GM19023 (cell line): Measurements from ENCODE around the gene ANKRD37.

ENCODE experiments used
- ATAC-seq: cut with Tn5 transposase; IDR thresholded peaks from one replicate; pipeline ENCODE4 v1.9.1; 2021; ENCODE audit warnings: mild to moderate bottlenecking, moderate library complexity; ENCODE audit not compliant: unreplicated experiment

Gene ANKRD37

GRCh38 chr4:185396724-185397385 is at the start of gene ANKRD37:
TSS of gene ANKRD37 (plus strand) at chr4:185396841. CDS start at chr4:185396924, 83 bp downstream.
- ATAC-seq: peak; percentile 1

GRCh38 chr4:185346975-185347601 is 49.6 kb upstream of the ANKRD37 start:
- no peak for ATAC-seq

DNA sequence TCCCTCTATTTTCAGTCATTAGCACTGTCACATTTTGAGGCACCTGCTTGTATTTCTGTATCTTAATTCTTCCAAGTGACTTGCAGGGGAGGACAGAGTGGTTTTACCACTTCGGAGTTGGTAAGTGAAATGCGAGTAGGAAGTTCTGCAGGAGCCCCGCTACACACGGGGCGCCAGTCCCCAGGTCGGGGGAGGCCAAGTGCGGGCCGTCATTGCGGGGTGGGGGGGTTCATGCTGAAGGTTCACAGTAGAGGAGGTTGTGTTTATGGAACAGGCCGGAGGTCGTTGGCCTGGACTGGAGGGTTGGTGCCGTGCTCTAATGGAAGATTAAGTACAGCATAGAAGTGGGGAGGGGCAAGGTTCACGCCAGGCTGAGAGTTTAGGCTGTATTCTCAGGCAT is 45.0 kb upstream of the ANKRD37 start:
- no peak for ATAC-seq

- ATAC-seq: no peak
These were observed 44.4 kb upstream of the ANKRD37 start for GRCh38 chr4:185352202-185352601.

GRCh38 chr4:185352741-185353140 is 43.9 kb upstream of the ANKRD37 start:
- no peak for ATAC-seq

GRCh38 chr4:185357211-185357610 is 39.4 kb upstream of the ANKRD37 start:
- no peak for ATAC-seq

DNA sequence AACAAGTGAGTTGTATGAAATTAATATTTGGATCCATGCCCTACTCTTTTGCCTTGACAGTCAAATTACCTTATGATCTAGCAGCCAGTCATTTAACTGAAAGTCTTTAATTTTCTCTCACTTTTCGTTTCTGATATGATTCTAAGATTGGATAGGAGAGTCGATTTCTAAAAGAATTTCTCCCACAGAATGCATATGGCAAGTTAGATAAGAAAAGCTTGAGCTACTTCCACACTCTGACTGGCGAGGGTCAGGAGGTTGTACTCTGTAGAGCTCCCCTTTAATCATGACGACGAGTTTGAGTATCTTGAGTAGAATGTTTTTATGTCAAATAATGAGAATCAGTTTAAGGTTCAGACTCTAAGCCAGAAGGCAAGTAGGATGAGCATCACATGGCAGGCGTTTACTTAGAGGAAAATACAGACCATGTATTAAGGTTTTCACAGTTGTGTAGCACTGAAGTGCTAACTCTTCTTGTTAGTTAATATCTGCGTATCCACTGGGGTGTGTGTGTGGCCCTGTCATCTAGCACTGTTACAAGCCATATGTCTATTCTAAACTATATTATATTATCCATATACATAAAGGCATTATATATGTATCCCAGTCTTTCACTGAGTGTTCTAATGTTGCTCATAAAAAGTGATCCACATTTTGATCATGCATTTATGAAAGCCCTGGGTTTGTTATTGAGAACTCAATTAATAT is 38.8 kb upstream of the ANKRD37 start:
- ATAC-seq: no peak

DNA sequence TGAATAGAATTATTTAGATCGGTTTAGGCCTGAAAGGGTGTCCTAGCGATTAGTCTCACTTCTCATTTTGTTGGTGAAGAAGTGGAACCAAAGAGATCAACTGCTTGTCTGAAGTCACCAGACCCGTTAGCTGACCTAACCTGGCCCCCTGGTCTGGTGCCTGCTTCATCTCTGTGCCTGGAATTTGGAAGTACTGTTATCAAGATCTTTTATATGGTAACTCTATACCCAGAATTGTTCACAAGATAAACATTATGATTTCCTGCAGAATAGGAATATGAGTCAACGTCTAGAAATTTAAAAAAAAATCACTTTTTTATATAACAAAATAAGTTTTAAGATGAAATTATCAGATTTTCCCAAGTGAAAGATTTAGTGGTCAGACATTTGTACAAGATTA is 38.1 kb upstream of the ANKRD37 start:
- no peak for ATAC-seq

GRCh38 chr4:185358959-185359358 is 37.7 kb upstream of the ANKRD37 start:
- no peak for ATAC-seq

GRCh38 chr4:185359767-185360446 is 36.7 kb upstream of the ANKRD37 start:
- no peak for ATAC-seq

GRCh38 chr4:185361872-185362271 is 34.8 kb upstream of the ANKRD37 start:
- no peak for ATAC-seq

DNA sequence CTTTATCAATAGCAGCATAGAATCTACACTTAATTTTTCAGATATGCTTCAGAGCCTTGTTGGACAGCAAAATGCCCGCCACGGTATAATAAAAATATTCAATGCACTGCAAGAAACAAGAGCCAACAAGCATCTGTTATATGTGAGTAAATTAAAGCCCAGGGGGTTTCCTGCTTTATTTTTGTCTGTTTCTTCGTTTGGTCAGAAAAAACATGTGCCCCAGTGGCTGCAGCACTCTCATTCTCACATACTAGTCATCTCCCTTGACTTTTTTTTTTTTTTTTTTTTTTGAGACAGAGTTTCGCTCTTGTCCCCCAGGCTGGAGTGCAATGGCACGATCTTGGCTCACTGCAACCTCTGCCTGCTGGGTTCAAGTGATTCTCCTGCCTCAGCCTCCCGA is 34.1 kb upstream of the ANKRD37 start:
- ATAC-seq: peak; percentile 66

- ATAC-seq: no peak
These were observed 33.4 kb upstream of the ANKRD37 start for GRCh38 chr4:185363251-185363650.

- no peak for ATAC-seq
These were observed 31.8 kb upstream of the ANKRD37 start for GRCh38 chr4:185364886-185365285.

DNA sequence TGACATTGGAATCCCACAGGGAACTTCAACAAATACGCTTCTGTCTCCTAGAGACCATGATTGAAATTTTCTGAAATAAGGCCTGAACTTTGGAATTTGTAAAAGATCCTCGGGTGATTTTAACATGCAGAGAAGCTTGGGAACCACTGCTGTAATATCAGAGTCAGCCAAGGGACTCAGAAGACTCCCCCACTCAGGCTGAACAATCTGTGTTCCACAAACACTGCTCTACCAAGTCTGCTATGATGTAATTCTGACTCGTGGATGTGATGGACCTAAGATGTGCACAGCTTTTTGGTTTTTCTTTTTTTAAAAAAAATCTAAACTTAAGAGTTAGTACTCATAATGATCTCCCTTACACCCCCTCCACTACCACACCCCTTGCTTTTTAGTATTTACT is 26.9 kb upstream of the ANKRD37 start:
- ATAC-seq: no peak

- ATAC-seq: no peak
These were observed 26.2 kb upstream of the ANKRD37 start for GRCh38 chr4:185370268-185370949.

DNA sequence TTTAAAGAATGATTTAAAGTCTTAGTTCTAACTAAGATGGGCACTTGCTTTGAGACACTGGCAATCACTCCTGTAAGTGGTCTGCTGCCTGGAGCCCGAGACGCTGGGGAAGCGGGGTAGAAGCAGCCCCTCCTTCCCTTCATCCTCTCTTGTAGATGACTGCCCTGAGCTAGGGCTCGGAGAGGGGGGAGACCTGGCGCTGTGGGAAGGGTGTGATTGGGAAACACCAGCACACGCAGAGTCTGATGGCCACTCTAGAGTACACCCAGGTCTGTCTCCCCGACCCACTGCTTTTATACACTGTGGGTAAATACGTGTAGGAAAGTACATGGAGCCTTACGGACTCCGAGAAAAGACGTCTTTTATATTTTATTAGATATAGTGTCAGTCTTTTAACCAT is 24.9 kb upstream of the ANKRD37 start:
- ATAC-seq: no peak

GRCh38 chr4:185374027-185374426 is 22.6 kb upstream of the ANKRD37 start:
- no peak for ATAC-seq

DNA sequence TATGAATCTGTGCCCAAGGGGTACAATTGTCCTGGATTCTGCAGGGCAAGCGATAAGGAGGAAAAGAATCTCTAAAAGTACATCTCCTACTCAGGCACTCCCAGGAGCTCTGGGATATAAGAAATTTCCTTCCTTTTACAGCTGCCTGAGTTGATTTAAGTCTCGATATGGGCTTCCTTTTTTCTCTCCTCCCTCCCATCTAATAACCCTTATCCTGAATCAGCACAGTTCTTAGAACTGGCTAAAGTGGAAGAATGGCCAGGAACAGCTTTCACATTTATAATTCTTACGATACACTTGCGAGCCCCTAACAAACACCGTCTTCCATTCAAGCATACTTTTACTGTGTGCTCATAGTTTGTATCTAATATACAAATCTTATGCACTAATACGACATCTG is 22.1 kb upstream of the ANKRD37 start:
- no peak for ATAC-seq

GRCh38 chr4:185378264-185378663 is 18.4 kb upstream of the ANKRD37 start:
- no peak for ATAC-seq
